SK-N-MC (cell line): ENCODE data around the gene TMBIM4.

Source experiments
- EZH2 ChIP-seq: fragments of 200-600 bp; sonication (generic); IDR thresholded peaks from one replicate; pipeline ENCODE4 v1.6.1; 2017; ENCODE audit warnings: antibody characterized with exemption
- FOXP2 ChIP-seq: optimal IDR thresholded peaks from 2 replicates; pipeline ENCODE3; 2011; ENCODE audit warnings: mild to moderate bottlenecking, moderate library complexity; ENCODE audit not compliant: insufficient read depth; ENCODE audit errors: extremely low read length, control extremely low read depth
- POLR2AphosphoS5 ChIP-seq: IDR thresholded peaks from 2 replicates; pipeline ENCODE4 v1.6.1; 2012; ENCODE audit warnings: mild to moderate bottlenecking, low read depth, low read length, borderline replicate concordance

- no peak for TF ChIP-seq POLR2AphosphoS5
- TF ChIP-seq EZH2: no peak
- TF ChIP-seq FOXP2: no peak
Observed at GRCh38 chr12:66142826-66143225, 27.0 kb downstream of the TMBIM4 start.
